HCT116 (cell line): Measurements from ENCODE around the gene C14orf132. TPM values are rescaled to one million over a fixed set of nuclear protein-coding genes. Genes with fewer than 3 reads are reported as not detected.

ENCODE experiments used
- ATAC-seq: fragments of 200-7000 bp; cut with Tn5 transposase; 2 replicates; pipeline ENCODE4 v1.9.1; 2020; ENCODE audit warnings: mild to moderate bottlenecking, moderate library complexity
- BruUV-seq: library from RNA; stranded (reverse); fragments of 400-500 nt; replicated peaks from 2 replicates; lab custom pipeline; 2021; lab: Mats Ljungman, UMichigan
- CTCF ChIA-PET: fragments of 300-600 bp; sonication (Branson Sonifier 250); formaldehyde crosslinking; loops from one replicate; lab custom pipeline; 2021; ENCODE audit warnings: antibody characterized with exemption; lab: Charles Lee
- POLR2A ChIA-PET: fragments of 300-600, 350-600 bp; sonication (Branson Sonifier 250); formaldehyde crosslinking; loops from one replicate; lab custom pipeline; 2021; ENCODE audit warnings: antibody characterized with exemption; lab: Charles Lee
- RAD21 ChIA-PET, 2 experiments: fragments of 300-600 bp; sonication (Branson Sonifier 250); formaldehyde crosslinking; loops; one replicate each; lab custom pipeline; 2023; ENCODE audit warnings: low total read pairs in 2 of 2; ENCODE audit not compliant: uncharacterized antibody in 2 of 2, unreplicated experiment in 2 of 2, low non-redundant PET in 1 of 2; lab: Charles Lee
- DNase-seq: peaks from one replicate; pipeline ENCODE4 v3.0.0-alpha.2; 2010; ENCODE audit warnings: low read depth, low spot score
- H2AFZ ChIP-seq: fragments of 200-600 bp; shearing (Covaris generic), sonication (generic); 2 replicates; pipeline ENCODE4 v1.6.1; 2017; ENCODE audit warnings: low read depth, mixed run types, mixed read lengths, antibody characterized with exemption, low read length; ENCODE audit not compliant: poor library complexity, severe bottlenecking
- H3K27ac ChIP-seq: 2 replicates; pipeline ENCODE4 v1.5.1; 2012; ENCODE audit warnings: low read depth, low read length
- H3K27me3 ChIP-seq: fragments of 200-600 bp; sonication (generic); 2 replicates; pipeline ENCODE4 v1.6.1; 2016; ENCODE audit warnings: mixed run types, low read length, mixed read lengths; ENCODE audit not compliant: insufficient read depth
- H3K36me3 ChIP-seq, 2 experiments: fragments of 200-500 bp in 1 of 2; fragments of 200-600 bp in 1 of 2; sonication (Bioruptor generic) in 1 of 2; sonication (generic) in 1 of 2; 2 replicates each; pipeline versions ENCODE4 v1.5.1 to v1.6.1; 2014 to 2016; ENCODE audit warnings: low read length in 2 of 2, inconsistent platforms in 1 of 2, mixed read lengths in 1 of 2, mixed run types in 1 of 2; ENCODE audit not compliant: insufficient read depth in 2 of 2, control insufficient read depth in 1 of 2
- H3K4me1 ChIP-seq, 2 experiments: fragments of 200-600 bp in 1 of 2; sonication (generic) in 1 of 2; 2 replicates each; pipeline versions ENCODE4 v1.5.1 to v1.6.1; 2012 to 2017; ENCODE audit warnings: low read length in 2 of 2, inconsistent platforms in 1 of 2, mild to moderate bottlenecking in 1 of 2, mixed read lengths in 1 of 2, mixed run types in 1 of 2, moderate library complexity in 1 of 2; ENCODE audit not compliant: insufficient read depth in 2 of 2, control insufficient read depth in 1 of 2
- H3K4me2 ChIP-seq: fragments of 200-600 bp; sonication (generic); 2 replicates; pipeline ENCODE4 v1.6.1; 2017; ENCODE audit warnings: mixed run types, low read length, mixed read lengths
- H3K4me3 ChIP-seq, 2 experiments: fragments of 200-600 bp in 1 of 2; sonication (generic) in 1 of 2; replicated peaks in 1 of 2; 2 replicates each; pipeline ENCODE4 v1.5.1; 2011 to 2016; ENCODE audit warnings: low read length in 2 of 2, control low read depth in 1 of 2, low read depth in 1 of 2, mild to moderate bottlenecking in 1 of 2, mixed read lengths in 1 of 2, mixed run types in 1 of 2
- H3K79me2 ChIP-seq: fragments of 200-600 bp; sonication (generic); 2 replicates; pipeline ENCODE4 v1.6.1; 2017; ENCODE audit warnings: mild to moderate bottlenecking, mixed run types, low read length, moderate library complexity, mixed read lengths; ENCODE audit not compliant: insufficient read depth
- H3K9ac ChIP-seq: fragments of 200-600 bp; sonication (generic); 2 replicates; pipeline ENCODE4 v1.6.1; 2016; ENCODE audit warnings: low read length, mixed read lengths
- H3K9me2 ChIP-seq: fragments of 200-600 bp; sonication (generic), shearing (Covaris generic); 2 replicates; pipeline ENCODE4 v1.6.1; 2017; ENCODE audit warnings: mixed run types, mild to moderate bottlenecking, moderate library complexity; ENCODE audit not compliant: insufficient read depth
- H3K9me3 ChIP-seq, 2 experiments: fragments of 200-500 bp in 1 of 2; fragments of 200-600 bp in 1 of 2; sonication (Bioruptor generic) in 1 of 2; sonication (generic) in 1 of 2; 2 replicates each; pipeline ENCODE4 v1.6.1; 2014 to 2017; ENCODE audit warnings: low read length in 2 of 2, mixed read lengths in 2 of 2, inconsistent platforms in 1 of 2, low read depth in 1 of 2, mild to moderate bottlenecking in 1 of 2, mixed run types in 1 of 2, moderate library complexity in 1 of 2; ENCODE audit not compliant: control insufficient read depth in 1 of 2, insufficient read depth in 1 of 2
- H4K20me1 ChIP-seq: fragments of 200-600 bp; sonication (generic), shearing (Covaris generic); 2 replicates; pipeline ENCODE4 v1.6.1; 2017; ENCODE audit warnings: mixed run types, mild to moderate bottlenecking, moderate library complexity; ENCODE audit not compliant: insufficient read depth
- CEBPB ChIP-seq: IDR thresholded peaks from 2 replicates; pipeline ENCODE4 v1.6.1; 2012; ENCODE audit warnings: low read depth
- CTCF ChIP-seq, 3 experiments: fragments of 200-600 bp in 1 of 3; sonication (generic) in 1 of 3; IDR thresholded peaks in 2 of 3; conservative IDR thresholded peaks in 1 of 3; 2 replicates each; pipeline ENCODE4 v1.5.1; 2012 to 2017; ENCODE audit warnings: low read depth in 2 of 3, low read length in 2 of 3, antibody characterized with exemption in 1 of 3, borderline replicate concordance in 1 of 3, control low read depth in 1 of 3, mild to moderate bottlenecking in 1 of 3, mixed read lengths in 1 of 3, mixed run types in 1 of 3, moderate library complexity in 1 of 3; ENCODE audit not compliant: insufficient read depth in 1 of 3
- EGR1 ChIP-seq: IDR thresholded peaks from 2 replicates; pipeline ENCODE4 v1.6.1; 2012; ENCODE audit warnings: low read depth
- ELF1 ChIP-seq: IDR thresholded peaks from 2 replicates; pipeline ENCODE4 v1.6.1; 2012; ENCODE audit warnings: low read depth, borderline replicate concordance
- EZH2 ChIP-seq: fragments of 200-600 bp; sonication (generic); IDR thresholded peaks from 2 replicates; pipeline ENCODE4 v1.6.1; 2017; ENCODE audit warnings: antibody characterized with exemption, mixed run types
- EZH2phosphoT487 ChIP-seq: fragments of 200-600 bp; IDR thresholded peaks from 2 replicates; pipeline ENCODE4 v1.6.1; 2018; ENCODE audit warnings: antibody characterized with exemption, borderline replicate concordance
- MAX ChIP-seq: IDR thresholded peaks from 2 replicates; pipeline ENCODE4 v1.6.1; 2012
- POLR2A ChIP-seq: IDR thresholded peaks from 2 replicates; pipeline ENCODE4 v1.7.0; 2011; ENCODE audit warnings: borderline replicate concordance; ENCODE audit not compliant: insufficient read depth, insufficient read length; ENCODE audit errors: extremely low read depth
- POLR2AphosphoS5 ChIP-seq: IDR thresholded peaks from 2 replicates; pipeline ENCODE4 v1.6.1; 2011; ENCODE audit warnings: mild to moderate bottlenecking, low read depth, low read length, moderate library complexity
- RAD21 ChIP-seq: IDR thresholded peaks from 2 replicates; pipeline ENCODE4 v1.6.1; 2012; ENCODE audit warnings: low read depth, mild to moderate bottlenecking
- REST ChIP-seq: IDR thresholded peaks from 2 replicates; pipeline ENCODE4 v1.6.1; 2012; ENCODE audit warnings: low read depth
- SP1 ChIP-seq: IDR thresholded peaks from 2 replicates; pipeline ENCODE4 v1.6.1; 2012; ENCODE audit warnings: low read depth
- YY1 ChIP-seq: IDR thresholded peaks from 2 replicates; pipeline ENCODE4 v1.6.1; 2011; ENCODE audit warnings: low read length, low read depth, moderate library complexity, mild to moderate bottlenecking; ENCODE audit not compliant: insufficient replicate concordance; ENCODE audit errors: extremely low read depth
- ZFX ChIP-seq: fragments of 450-650 bp; IDR thresholded peaks from 2 replicates; pipeline ENCODE4 v1.6.1; 2017
- ZNF274 ChIP-seq: fragments of 200-500 bp; sonication (Bioruptor generic); IDR thresholded peaks from 2 replicates; pipeline ENCODE4 v1.6.1; 2014; ENCODE audit warnings: mild to moderate bottlenecking, low read depth, low read length, inconsistent platforms
- intact Hi-C: fragments of 100-400 bp; cut with micrococcal nuclease; formaldehyde crosslinking; loops from 2 replicates; pipeline ENCODE4 v1.10.0; 2022
- total RNA-seq: library from RNA; stranded (reverse); gene quantifications from one replicate; pipeline ENCODE4 v1.2.1, GENCODE V29; 2021; ENCODE audit not compliant: unreplicated experiment

The C14orf132 gene
- total RNA-seq, 1 experiment from 2014 or later, result 3.4 TPM

- ATAC-seq, result no peak
- no peak for DNase-seq
- no peak overlapping the region for H3K4me2 ChIP-seq
- ChIA-PET CTCF (no interaction called here), RAD21 (no interaction called here), POLR2A (no interaction called here)
- H3K9me3 ChIP-seq, result 0 out of 4 replicates have a peak, but pooled peaks cover 0 to 3% of the 10 kb centered on the region in 2 experiments
- no peak overlapping the region for H3K27ac ChIP-seq
- peaks cover 0 to 3% of the 10 kb centered on the region in 2 experiments; a peak in 1 of 4 replicates for H3K4me1 ChIP-seq
- no peak overlapping the region for H3K4me3 ChIP-seq
- H2AFZ ChIP-seq, result no peak overlapping the region
- no TSS peak for BruUV-seq
- no peaks in the 10 kb centered on the region for H3K9me2 ChIP-seq
- H3K27me3 ChIP-seq, result 0 out of 2 replicates have a peak, but pooled peaks cover 3% of the 10 kb centered on the region
- intact Hi-C loops, result no loop called here
- TF ChIP-seq CTCF (IDR thresholded peaks at IDR 0.05 in 2 of 3, conservative IDR thresholded peaks at IDR 0.05 in 1 of 3; ENCODE audit: borderline replicate concordance in 1 of 3, insufficient read depth in 1 of 3, low read depth in 2 of 3, low read length in 2 of 3), result no peak
- no peak for TF ChIP-seq ELF1
- TF ChIP-seq MAX, result no peak
- TF ChIP-seq ZFX, result no peak
- TF ChIP-seq CEBPB, result no peak
- no peak for TF ChIP-seq YY1
- no peak for TF ChIP-seq REST
- TF ChIP-seq EZH2, result no peak
- no peak for TF ChIP-seq POLR2AphosphoS5
- TF ChIP-seq POLR2A, result no peak
- TF ChIP-seq EGR1, result no peak
- TF ChIP-seq EZH2phosphoT487, result no peak
- no peak for TF ChIP-seq ZNF274
- no peak for TF ChIP-seq RAD21
- TF ChIP-seq SP1, result no peak
- no peaks in the 10 kb centered on the region for H3K79me2 ChIP-seq
- H3K9ac ChIP-seq, result no peak overlapping the region
- no peaks in the 10 kb centered on the region for H3K36me3 ChIP-seq
- no peaks in the 10 kb centered on the region for H4K20me1 ChIP-seq
These were observed 100.0 kb downstream of the C14orf132 start for GRCh38 chr14:96139169-96139568.
